ENCODE data around the gene SCLT1.

GRCh38 chr4:129087516-129087915, 5.8 kb downstream of the SCLT1 start:
- TF ChIP-seq POLR2AphosphoS5 (IDR thresholded peaks at IDR 0.05; ENCODE audit: low read depth, low read length): no peak
- TF ChIP-seq TAF1 (IDR thresholded peaks at IDR 0.05; ENCODE audit: borderline replicate concordance, insufficient read depth, low read length): no peak
- TF ChIP-seq, protein P1, sequence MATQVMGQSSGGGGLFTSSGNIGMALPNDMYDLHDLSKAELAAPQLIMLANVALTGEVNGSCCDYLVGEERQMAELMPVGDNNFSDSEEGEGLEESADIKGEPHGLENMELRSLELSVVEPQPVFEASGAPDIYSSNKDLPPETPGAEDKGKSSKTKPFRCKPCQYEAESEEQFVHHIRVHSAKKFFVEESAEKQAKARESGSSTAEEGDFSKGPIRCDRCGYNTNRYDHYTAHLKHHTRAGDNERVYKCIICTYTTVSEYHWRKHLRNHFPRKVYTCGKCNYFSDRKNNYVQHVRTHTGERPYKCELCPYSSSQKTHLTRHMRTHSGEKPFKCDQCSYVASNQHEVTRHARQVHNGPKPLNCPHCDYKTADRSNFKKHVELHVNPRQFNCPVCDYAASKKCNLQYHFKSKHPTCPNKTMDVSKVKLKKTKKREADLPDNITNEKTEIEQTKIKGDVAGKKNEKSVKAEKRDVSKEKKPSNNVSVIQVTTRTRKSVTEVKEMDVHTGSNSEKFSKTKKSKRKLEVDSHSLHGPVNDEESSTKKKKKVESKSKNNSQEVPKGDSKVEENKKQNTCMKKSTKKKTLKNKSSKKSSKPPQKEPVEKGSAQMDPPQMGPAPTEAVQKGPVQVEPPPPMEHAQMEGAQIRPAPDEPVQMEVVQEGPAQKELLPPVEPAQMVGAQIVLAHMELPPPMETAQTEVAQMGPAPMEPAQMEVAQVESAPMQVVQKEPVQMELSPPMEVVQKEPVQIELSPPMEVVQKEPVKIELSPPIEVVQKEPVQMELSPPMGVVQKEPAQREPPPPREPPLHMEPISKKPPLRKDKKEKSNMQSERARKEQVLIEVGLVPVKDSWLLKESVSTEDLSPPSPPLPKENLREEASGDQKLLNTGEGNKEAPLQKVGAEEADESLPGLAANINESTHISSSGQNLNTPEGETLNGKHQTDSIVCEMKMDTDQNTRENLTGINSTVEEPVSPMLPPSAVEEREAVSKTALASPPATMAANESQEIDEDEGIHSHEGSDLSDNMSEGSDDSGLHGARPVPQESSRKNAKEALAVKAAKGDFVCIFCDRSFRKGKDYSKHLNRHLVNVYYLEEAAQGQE (IDR thresholded peaks at IDR 0.05; ENCODE audit: insufficient read depth in 1 of 2, low read depth in 2 of 2, low read length in 2 of 2): no peak
- TF ChIP-seq FOXP2 (optimal IDR thresholded peaks at IDR 0.05; ENCODE audit: borderline replicate concordance, extremely low read depth, extremely low read length, insufficient read depth): no peak
- no peak for TF ChIP-seq SIN3A (IDR thresholded peaks at IDR 0.05; ENCODE audit: borderline replicate concordance, insufficient read depth, low read length)
